Ascending aorta (tissue), 2 donors: ENCODE results near the gene DEUP1. TPM values are rescaled to one million over a fixed set of nuclear protein-coding genes. Genes with fewer than 3 reads are reported as not detected.
"Not testable (repeated sequence)": the region's sequence is repeated elsewhere in the genome, so short reads cannot be mapped to it uniquely, and the experiment has no call there.

Experiments used
- DNase-seq, 2 donors: peaks; one replicate each; pipeline ENCODE4 v3.0.0-alpha.2; 2019; ENCODE audit warnings: low spot score in 2 of 2
- H3K27ac ChIP-seq, 2 donors: fragments of 200-600 bp; sonication (generic); one replicate each; pipeline ENCODE4 v1.5.1; 2016 to 2017; ENCODE audit warnings: mild to moderate bottlenecking in 1 of 2
- H3K27me3 ChIP-seq: fragments of 200-600 bp; sonication (generic); one replicate; pipeline ENCODE4 v1.5.1; 2017
- H3K36me3 ChIP-seq, 2 donors: fragments of 200-600 bp; sonication (generic); one replicate each; pipeline ENCODE4 v1.5.1; 2016
- H3K4me1 ChIP-seq, 2 donors: fragments of 200-600 bp; sonication (generic); one replicate each; pipeline ENCODE4 v1.5.1; 2016 to 2017; ENCODE audit warnings: mild to moderate bottlenecking in 1 of 2
- H3K4me3 ChIP-seq, 2 donors: fragments of 200-600 bp; sonication (generic); one replicate each; pipeline ENCODE4 v1.5.1; 2016 to 2017; ENCODE audit warnings: mild to moderate bottlenecking in 1 of 2
- H3K9me3 ChIP-seq, 2 donors: fragments of 200-600 bp; sonication (generic); one replicate each; pipeline ENCODE4 v1.5.1; 2016
- CTCF ChIP-seq, 3 experiments: fragments of 200-600 bp in 2 of 3; fragments of 450-650 bp in 1 of 3; sonication (generic) in 2 of 3; IDR thresholded peaks; one replicate each; pipeline ENCODE4 v1.5.1; 2016 to 2019; ENCODE audit warnings: antibody characterized with exemption in 3 of 3, mild to moderate bottlenecking in 1 of 3, moderate library complexity in 1 of 3
- intact Hi-C: fragments of 100-400 bp; cut with DNase I; formaldehyde crosslinking; loops from one replicate; pipeline ENCODE4 v1.15.1; 2023
- total RNA-seq: library from RNA; depleted of rRNA; stranded (reverse); fragments of >200 nt; gene quantifications from one replicate; pipeline ENCODE4 v1.1.0, GENCODE V29; 2016

DEUP1 gene
- total RNA-seq, 1 donor from 2014 or later = not detected

- Histone ChIP-seq H3K4me1 (no peaks in the 10 kb centered on the region), H3K9me3 (no peaks in the 10 kb centered on the region), H3K27ac (no peak overlapping the region), H3K36me3 (no peaks in the 10 kb centered on the region), H3K4me3 (no peak overlapping the region), H3K27me3 (no peaks in the 10 kb centered on the region)
- no peak for TF ChIP-seq CTCF (IDR thresholded peaks at IDR 0.05)
- intact Hi-C loops = no loop called here
- DNase-seq = no peak
Measured at GRCh38 chr11:93289782-93290463, 40.6 kb upstream of the DEUP1 start.

- Histone ChIP-seq H3K9me3 (no peaks in the 10 kb centered on the region), H3K27ac (no peak overlapping the region), H3K4me3 (no peak overlapping the region), H3K36me3 (no peaks in the 10 kb centered on the region), H3K4me1 (no peaks in the 10 kb centered on the region), H3K27me3 (no peaks in the 10 kb centered on the region)
- no peak for TF ChIP-seq CTCF (IDR thresholded peaks at IDR 0.05)
- intact Hi-C loops = no loop called here
- no peak for DNase-seq
Measured at GRCh38 chr11:93291110-93291509, 39.4 kb upstream of the DEUP1 start.

GRCh38 chr11:93291898-93292297, 38.6 kb upstream of the DEUP1 start:
- Histone ChIP-seq H3K4me3 (no peak overlapping the region), H3K36me3 (no peaks in the 10 kb centered on the region), H3K4me1 (no peaks in the 10 kb centered on the region), H3K27ac (no peak overlapping the region), H3K27me3 (no peaks in the 10 kb centered on the region), H3K9me3 (no peaks in the 10 kb centered on the region)
- no peak for TF ChIP-seq CTCF (IDR thresholded peaks at IDR 0.05)
- DNase-seq = no peak
- intact Hi-C loops = no loop called here

- DNase-seq = no peak
- Histone ChIP-seq H3K4me3 (no peak overlapping the region), H3K27me3 (no peaks in the 10 kb centered on the region), H3K27ac (no peak overlapping the region), H3K4me1 (no peaks in the 10 kb centered on the region), H3K36me3 (no peaks in the 10 kb centered on the region), H3K9me3 (no peaks in the 10 kb centered on the region)
- no peak for TF ChIP-seq CTCF (IDR thresholded peaks at IDR 0.05)
- intact Hi-C loops = no loop called here
Measured at GRCh38 chr11:93295921-93296575, 34.5 kb upstream of the DEUP1 start.

DNA sequence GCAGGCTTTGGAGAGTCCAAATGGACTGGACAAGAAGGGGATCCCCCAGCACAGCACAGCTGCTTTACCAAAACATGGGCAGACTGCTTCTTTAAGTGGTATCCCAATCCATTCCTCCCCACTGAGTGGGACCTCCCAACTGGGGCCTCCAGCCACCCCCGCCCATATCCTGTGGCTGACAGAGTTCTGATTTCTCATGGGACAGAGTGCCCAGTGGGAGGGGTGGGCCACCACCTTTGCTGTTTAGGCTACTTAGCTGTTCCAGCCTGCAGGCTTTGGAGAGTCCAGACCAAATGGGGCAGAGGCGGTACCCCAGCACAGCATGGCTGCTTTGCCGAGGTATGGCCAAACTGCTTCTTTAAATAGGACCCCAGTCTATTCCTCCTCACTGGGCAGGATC, 26.9 kb upstream of the DEUP1 start:
- DNase-seq = no peak
- H3K27ac ChIP-seq = no peak overlapping the region
- no peak overlapping the region for H3K4me3 ChIP-seq
- H3K9me3 ChIP-seq = peaks cover 0 to 5% of the 10 kb centered on the region in 2 donors
- H3K4me1 ChIP-seq = no peaks in the 10 kb centered on the region
- no peak for TF ChIP-seq CTCF (IDR thresholded peaks at IDR 0.05)
- intact Hi-C loops = no loop called here
- no peaks in the 10 kb centered on the region for H3K36me3 ChIP-seq
- no peaks in the 10 kb centered on the region for H3K27me3 ChIP-seq

DNA sequence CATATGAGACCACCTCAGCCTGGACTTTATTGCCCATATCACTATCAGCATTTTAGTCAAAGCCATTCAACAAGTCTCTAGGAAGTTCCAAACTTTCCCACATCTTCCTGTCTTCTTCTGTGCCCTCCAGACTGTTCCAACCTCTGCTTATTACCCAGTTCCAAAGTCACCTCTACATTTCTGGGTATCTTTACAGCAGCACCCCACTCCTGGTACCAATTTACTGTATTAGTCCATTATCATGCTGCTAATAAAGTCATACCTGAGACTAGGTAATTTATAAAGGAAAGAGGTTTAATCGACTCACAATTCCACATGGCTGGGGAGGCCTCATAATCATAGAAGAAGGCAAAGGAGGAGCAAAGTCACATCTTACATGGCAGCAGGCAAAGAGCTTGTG, 16.1 kb upstream of the DEUP1 start:
- intact Hi-C loops, H3K27me3 ChIP-seq, H3K4me3 ChIP-seq, H3K4me1 ChIP-seq, H3K36me3 ChIP-seq, H3K27ac ChIP-seq, DNase-seq: not testable (repeated sequence)
- peaks cover 0 to 20% of the 10 kb centered on the region in 2 donors for H3K9me3 ChIP-seq
